GM12878 (cell line): Measurements from ENCODE around the gene DNAH5. TPM values are rescaled to one million over a fixed set of nuclear protein-coding genes. Genes with fewer than 3 reads are reported as not detected.

Experiments used
- ATAC-seq: fragments of 200-7000 bp; cut with Tn5 transposase; 3 replicates; pipeline ENCODE4 v1.9.1; 2020; ENCODE audit warnings: mild to moderate bottlenecking, moderate library complexity
- BruUV-seq: library from RNA; stranded (reverse); fragments of 400-500 nt; replicated peaks from 2 replicates; lab custom pipeline; 2021; lab: Mats Ljungman, UMichigan
- CTCF ChIA-PET: fragments of 300-600 bp; sonication (Branson Sonifier 250); formaldehyde crosslinking; extraction: SDS; loops from one replicate; lab custom pipeline; 2021; ENCODE audit warnings: inconsistent platforms; lab: Yijun Ruan, JAX
- POLR2A ChIA-PET: fragments of 350-600 bp; formaldehyde crosslinking; extraction: SDS; loops from one replicate; lab custom pipeline; 2021; ENCODE audit warnings: inconsistent platforms; lab: Charles Lee
- RAD21 ChIA-PET: fragments of 300-600 bp; sonication (Branson Sonifier 250); formaldehyde crosslinking; loops from one replicate; lab custom pipeline; 2023; ENCODE audit warnings: antibody characterized with exemption; ENCODE audit not compliant: unreplicated experiment; lab: Charles Lee
- SMC1A ChIA-PET: fragments of 300-600 bp; sonication (Branson Sonifier 250); formaldehyde crosslinking; loops from one replicate; lab custom pipeline; 2023; ENCODE audit not compliant: unreplicated experiment, uncharacterized antibody; lab: Charles Lee
- DNase-seq: peaks from one replicate; pipeline ENCODE4 v3.0.0-alpha.2; 2011; ENCODE audit warnings: low read depth, low spot score
- FAIRE-seq: peaks from 3 replicates; lab custom pipeline; 2011; peaks lifted over from hg19 to GRCh38; lab: Jason Lieb, UNC
- H2AFZ ChIP-seq: 2 replicates; pipeline ENCODE4 v1.6.0; 2011; ENCODE audit warnings: low read depth, low read length, control low read depth; ENCODE audit not compliant: control insufficient read depth
- H3K27ac ChIP-seq: 2 replicates; pipeline ENCODE4 v1.5.1; 2011; ENCODE audit warnings: control low read depth; ENCODE audit not compliant: control insufficient read depth, insufficient read depth
- H3K27me3 ChIP-seq, 2 experiments: replicated peaks in 1 of 2; 2 replicates each; pipeline versions ENCODE4 v1.6.0 to v1.6.1; 2011; ENCODE audit warnings: low read length in 1 of 2; ENCODE audit not compliant: control insufficient read depth in 2 of 2, insufficient read depth in 2 of 2
- H3K36me3 ChIP-seq, 2 experiments: 2 replicates each; pipeline ENCODE4 v1.5.1; 2011; ENCODE audit warnings: low read length in 1 of 2; ENCODE audit not compliant: control insufficient read depth in 2 of 2, insufficient read depth in 2 of 2
- H3K4me1 ChIP-seq: 2 replicates; pipeline ENCODE4 v1.6.1; 2011; ENCODE audit warnings: mild to moderate bottlenecking, low read length, moderate library complexity, mixed read lengths; ENCODE audit not compliant: control insufficient read depth, insufficient read depth
- H3K4me2 ChIP-seq: 2 replicates; pipeline ENCODE4 v1.6.0; 2011; ENCODE audit warnings: control low read depth; ENCODE audit not compliant: control insufficient read depth, insufficient read depth
- H3K4me3 ChIP-seq: fragments of 200-600 bp; sonication (generic); 2 replicates; pipeline ENCODE4 v1.5.1; 2016
- H3K79me2 ChIP-seq: 2 replicates; pipeline ENCODE4 v1.6.0; 2011; ENCODE audit warnings: low read length; ENCODE audit not compliant: control insufficient read depth, insufficient read depth
- H3K9ac ChIP-seq: 2 replicates; pipeline ENCODE4 v1.8.0; 2011; ENCODE audit warnings: low read length, control low read depth, mixed read lengths; ENCODE audit not compliant: control insufficient read depth, insufficient read depth
- H3K9me3 ChIP-seq: replicated peaks from 3 replicates; pipeline ENCODE4 v1.5.1; 2011; ENCODE audit warnings: mild to moderate bottlenecking, low read length; ENCODE audit not compliant: control insufficient read depth, insufficient read depth
- H4K20me1 ChIP-seq: 2 replicates; pipeline ENCODE4 v1.6.0; 2011; ENCODE audit not compliant: control insufficient read depth, insufficient read depth
- CBX3 ChIP-seq: fragments of 200-600 bp; sonication (generic); IDR thresholded peaks from 2 replicates; pipeline ENCODE4 v1.6.1; 2016; ENCODE audit warnings: low read depth, borderline replicate concordance
- CEBPZ ChIP-seq: fragments of 150-350 bp; IDR thresholded peaks from 2 replicates; pipeline ENCODE4 v1.6.1; 2016; ENCODE audit warnings: low read depth, low read length
- EP300 ChIP-seq, 2 experiments: fragments of 150-350 bp in 1 of 2; IDR thresholded peaks; 2 replicates each; pipeline ENCODE4 v1.6.1; 2011 to 2012; ENCODE audit warnings: low read depth in 2 of 2, low read length in 2 of 2, borderline replicate concordance in 1 of 2, improper control_type of control experiment in 1 of 2, inconsistent platforms in 1 of 2; ENCODE audit not compliant: control insufficient read depth in 1 of 2
- NFYB ChIP-seq: IDR thresholded peaks from 2 replicates; pipeline ENCODE4 v1.6.1; 2011; ENCODE audit warnings: low read depth, mild to moderate bottlenecking, low read length, improper control_type of control experiment, moderate library complexity; ENCODE audit not compliant: insufficient read depth
- PAX8 ChIP-seq: fragments of 450-650 bp; IDR thresholded peaks from 2 replicates; pipeline ENCODE4 v1.6.1; 2017; ENCODE audit warnings: mild to moderate bottlenecking, moderate library complexity
- SUPT20H ChIP-seq: IDR thresholded peaks from 2 replicates; pipeline ENCODE4 v1.6.1; 2011; ENCODE audit warnings: low read depth, mild to moderate bottlenecking, low read length, moderate library complexity, borderline replicate concordance; ENCODE audit not compliant: control insufficient read depth
- SUZ12 ChIP-seq: fragments of 200-600 bp; sonication (generic); IDR thresholded peaks from one replicate; pipeline ENCODE4 v1.6.1; 2018; ENCODE audit warnings: antibody characterized with exemption, mild to moderate bottlenecking; ENCODE audit not compliant: unreplicated experiment
- TAF1 ChIP-seq: IDR thresholded peaks from 2 replicates; pipeline ENCODE4 v1.6.1; 2011; ENCODE audit warnings: mild to moderate bottlenecking, low read depth, low read length, borderline replicate concordance
- ZBTB11 ChIP-seq: fragments of 450-650 bp; formaldehyde crosslinking; IDR thresholded peaks from 2 replicates; pipeline ENCODE4 v1.5.0; 2022; ENCODE audit warnings: mild to moderate bottlenecking, missing genetic modification characterization
- ZNF217 ChIP-seq: fragments of 450-650 bp; IDR thresholded peaks from 2 replicates; pipeline ENCODE4 v1.6.1; 2017; ENCODE audit warnings: antibody characterized with exemption, mild to moderate bottlenecking
- WGBS: methylation state at CpG from one replicate; pipeline ENCODE4 v1.1.6; 2016; ENCODE audit warnings: low lambda C conversion rate; ENCODE audit not compliant: insufficient replicate concordance, insufficient coverage; ENCODE audit errors: missing lambda C conversion rate; 5-methylcytosine and 5-hydroxymethylcytosine counted together
- in situ Hi-C: fragments of 300-500 bp; cut with MboI; formaldehyde crosslinking; loops from 9 replicates; pipeline ENCODE4 v1.14.3; 2018; ENCODE audit warnings: mixed read lengths
- intact Hi-C: fragments of 100-400 bp; cut with micrococcal nuclease; formaldehyde crosslinking; loops from one replicate; pipeline ENCODE4 v1.14.2; 2022; ENCODE audit not compliant: unreplicated experiment
- polyA plus RNA-seq, 11 experiments: library from polyadenylated mRNA; depleted of rRNA in 4 of 11; unstranded in 6 of 11; stranded (reverse) in 5 of 11; fragments of >200 nt; fragmentation: Nextera tagmentation in 4 of 11; fragmentation: Illumina TruSeq in 1 of 11; extraction: Ambion mirVana in 4 of 11; extraction: Trizol in 1 of 11; gene quantifications; 1 replicate in 1 of 11; 2 replicates in 10 of 11; pipeline versions ENCODE4 v1.2.1 to v1.2.3, GENCODE V29; 2011 to 2016; ENCODE audit warnings: inconsistent platforms in 2 of 11, missing spikeins in 2 of 11, low read depth in 1 of 11
- total RNA-seq, 4 experiments: library from RNA; depleted of rRNA in 3 of 4; stranded (reverse); fragments of >200 nt in 3 of 4; fragmentation: Illumina TruSeq in 1 of 4; extraction: Trizol in 1 of 4; gene quantifications; 2 replicates each; pipeline versions ENCODE4 v1.2.1 to v1.2.3, GENCODE V29; 2013 to 2021

DNAH5 gene
- total and polyA plus RNA-seq, 10 of the 15 experiments (the other 5 are each of a cell fraction or from before 2014, with no cell fraction given): under 0.01 to 0.30 (median 0.07) TPM; not detected in 7

GRCh38 chr5:13909271-13909670 is 35.2 kb downstream of the DNAH5 start:
- Histone ChIP-seq H3K4me2 (no peak overlapping the region), H3K79me2 (no peaks in the 10 kb centered on the region), H3K4me1 (no peaks in the 10 kb centered on the region), H3K27ac (no peak overlapping the region), H2AFZ (no peak overlapping the region), H3K4me3 (no peak overlapping the region), H3K36me3 (no peaks in the 10 kb centered on the region), H4K20me1 (no peaks in the 10 kb centered on the region), H3K9me3 (no peaks in the 10 kb centered on the region), H3K9ac (no peak overlapping the region), H3K27me3 (no peaks in the 10 kb centered on the region)
- POLR2A ChIA-PET: no interaction called here
- DNase-seq: no peak
- CTCF ChIA-PET: no interaction called here
- intact Hi-C loops: no loop called here
- WGBS: 0% methylated on average over 1 of the region's 1 CpG
- FAIRE-seq: no peak
- SMC1A ChIA-PET: no interaction called here
- in situ Hi-C loops: no loop called here
- ATAC-seq: no peak
- BruUV-seq: no TSS peak
- no peak for TF ChIP-seq EP300 (IDR thresholded peaks at IDR 0.05; ENCODE audit: borderline replicate concordance in 1 of 2, control insufficient read depth in 1 of 2, low read depth in 2 of 2, low read length in 2 of 2)
- no peak for TF ChIP-seq PAX8
- no peak for TF ChIP-seq SUZ12
- TF ChIP-seq SUPT20H: no peak
- no peak for TF ChIP-seq ZBTB11 (CRISPR knock-in tag)
- no peak for TF ChIP-seq CEBPZ
- no peak for TF ChIP-seq TAF1
- TF ChIP-seq ZNF217: no peak
- TF ChIP-seq NFYB: no peak
- no peak for TF ChIP-seq CBX3
- RAD21 ChIA-PET: no interaction called here
